HG03457 (cell line): ENCODE data around the gene RIPK4.
"Not testable (repeated sequence)": the region's sequence is repeated elsewhere in the genome, so short reads cannot be mapped to it uniquely, and the experiment has no call there.

ENCODE experiments used
- ATAC-seq: cut with Tn5 transposase; IDR thresholded peaks from one replicate; pipeline ENCODE4 v1.9.1; 2021; ENCODE audit warnings: moderate number of reproducible peaks; ENCODE audit not compliant: unreplicated experiment

Gene RIPK4

DNA sequence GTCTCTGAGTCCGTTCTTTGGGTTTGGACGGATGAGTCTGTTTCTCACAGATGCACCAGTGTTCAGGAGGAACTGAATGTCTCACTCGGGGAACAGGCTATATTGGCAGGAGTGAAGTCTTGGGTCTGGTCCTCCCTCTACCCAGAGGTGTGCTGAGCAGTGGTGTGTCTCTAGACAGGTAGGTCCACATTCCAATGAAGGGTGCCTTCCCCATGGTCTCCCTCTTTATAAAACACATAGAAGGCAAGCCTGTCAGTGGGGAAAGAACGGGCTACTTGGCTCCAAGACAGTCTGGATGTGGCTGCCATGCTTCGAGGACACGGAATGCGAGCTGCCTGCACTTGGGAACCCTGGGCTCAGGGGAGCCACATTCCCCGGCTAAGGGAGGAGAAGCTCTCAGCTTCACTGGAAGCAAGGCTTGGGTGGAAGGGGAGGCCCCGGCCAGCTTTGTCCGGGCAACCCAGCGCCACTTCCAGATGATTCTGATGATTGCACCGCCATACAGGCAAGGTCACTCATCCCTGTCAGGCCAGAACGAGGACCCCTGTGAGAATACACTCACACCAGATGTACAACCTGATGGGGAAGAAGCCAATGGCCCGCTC, 29.7 kb upstream of the RIPK4 start:
- ATAC-seq: no peak

GRCh38 chr21:41795726-41796125, 28.9 kb upstream of the RIPK4 start:
- ATAC-seq: no peak

DNA sequence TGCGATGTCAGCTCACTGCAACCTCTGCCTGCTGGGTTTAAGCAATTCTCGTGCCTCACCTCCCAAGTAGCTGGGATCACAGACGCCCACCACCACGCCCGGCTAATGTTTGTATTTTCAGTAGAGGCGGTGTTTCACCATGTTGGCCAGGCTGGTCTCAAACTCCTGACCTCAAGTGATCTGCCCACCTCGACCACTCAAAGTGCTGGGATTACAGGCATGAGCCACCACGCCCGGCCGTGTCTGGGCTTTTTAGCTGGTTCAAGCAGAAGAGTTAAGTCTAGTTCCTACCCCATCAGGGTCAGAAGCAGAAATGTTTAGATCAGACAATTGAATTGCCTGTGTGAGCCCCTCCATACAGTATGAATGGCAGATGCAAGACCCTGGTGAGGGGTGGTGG, 27.7 kb upstream of the RIPK4 start:
- ATAC-seq: no peak

GRCh38 chr21:41792711-41793110, 25.9 kb upstream of the RIPK4 start:
- no peak for ATAC-seq

GRCh38 chr21:41786509-41786987, 19.7 kb upstream of the RIPK4 start:
- ATAC-seq: no peak

- ATAC-seq: not testable (repeated sequence)
Observed at GRCh38 chr21:41785262-41785661, 18.4 kb upstream of the RIPK4 start.

DNA sequence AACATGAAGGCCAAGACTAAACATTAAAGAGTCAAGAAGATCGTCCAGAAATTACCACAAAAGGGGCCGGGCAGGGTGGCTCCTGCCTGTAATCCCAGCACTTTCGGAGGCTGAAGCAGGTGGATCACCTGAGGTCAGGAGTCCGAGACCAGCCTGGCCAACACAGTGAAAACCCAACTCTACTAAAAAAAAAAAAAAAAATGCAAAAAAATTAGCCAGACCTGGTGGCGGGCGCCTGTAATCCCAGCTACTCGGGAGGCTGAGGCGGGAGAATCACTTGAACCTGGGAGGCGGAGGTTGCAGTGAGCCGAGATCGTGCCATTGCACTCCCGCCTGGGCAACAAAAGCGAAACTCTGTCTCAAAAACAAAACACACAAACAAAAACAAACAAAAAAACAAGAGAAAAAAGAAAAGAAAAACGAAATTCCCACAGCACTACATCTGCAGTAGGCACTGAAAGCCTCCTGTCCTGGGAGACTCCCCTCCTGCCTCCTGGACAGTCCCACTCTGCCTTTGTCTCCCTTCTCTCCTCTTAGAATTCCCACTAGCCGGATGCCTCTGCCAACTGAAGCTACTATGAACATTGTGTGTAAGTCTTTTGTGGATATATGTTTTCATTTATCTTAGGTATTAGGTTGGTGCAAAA, 17.7 kb upstream of the RIPK4 start:
- no peak for ATAC-seq

- no peak for ATAC-seq
Observed at GRCh38 chr21:41783476-41784180, 16.8 kb upstream of the RIPK4 start.

GRCh38 chr21:41781050-41781410, 14.2 kb upstream of the RIPK4 start:
- ATAC-seq: no peak

- ATAC-seq: no peak
Observed at GRCh38 chr21:41780337-41781049, 13.6 kb upstream of the RIPK4 start.

GRCh38 chr21:41779659-41780058, 12.8 kb upstream of the RIPK4 start:
- ATAC-seq: no peak

DNA sequence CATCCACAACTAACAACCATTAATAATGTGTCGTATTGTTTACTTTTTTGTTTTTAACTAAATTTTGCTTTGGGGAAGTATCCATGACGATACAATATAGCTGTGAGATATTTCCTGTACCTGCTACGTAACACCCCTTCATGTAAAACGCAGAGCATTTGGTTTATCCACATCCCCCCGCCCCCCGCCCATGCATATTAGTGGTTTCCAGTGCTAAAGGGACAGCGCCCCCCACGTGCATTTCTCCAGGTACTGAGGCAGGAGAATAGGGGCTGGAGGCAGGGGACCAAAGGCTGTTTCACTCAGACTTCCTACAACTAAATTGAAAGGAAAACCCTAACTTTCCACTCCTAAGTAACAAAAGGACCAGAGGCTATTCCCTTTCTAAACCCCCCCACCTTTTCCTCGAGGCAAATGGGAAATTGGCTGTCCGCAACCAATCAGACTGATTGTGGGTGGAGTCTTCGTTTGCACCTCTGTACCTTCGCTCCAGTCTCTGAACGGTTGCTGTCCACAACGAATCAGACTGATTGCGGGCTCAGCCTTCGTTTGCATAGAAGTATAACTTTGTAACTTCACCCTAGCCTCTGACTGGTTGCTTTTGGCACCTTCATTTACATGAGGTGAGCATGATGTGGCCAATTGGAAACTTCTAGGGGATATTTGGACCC, 12.2 kb upstream of the RIPK4 start:
- ATAC-seq: no peak

DNA sequence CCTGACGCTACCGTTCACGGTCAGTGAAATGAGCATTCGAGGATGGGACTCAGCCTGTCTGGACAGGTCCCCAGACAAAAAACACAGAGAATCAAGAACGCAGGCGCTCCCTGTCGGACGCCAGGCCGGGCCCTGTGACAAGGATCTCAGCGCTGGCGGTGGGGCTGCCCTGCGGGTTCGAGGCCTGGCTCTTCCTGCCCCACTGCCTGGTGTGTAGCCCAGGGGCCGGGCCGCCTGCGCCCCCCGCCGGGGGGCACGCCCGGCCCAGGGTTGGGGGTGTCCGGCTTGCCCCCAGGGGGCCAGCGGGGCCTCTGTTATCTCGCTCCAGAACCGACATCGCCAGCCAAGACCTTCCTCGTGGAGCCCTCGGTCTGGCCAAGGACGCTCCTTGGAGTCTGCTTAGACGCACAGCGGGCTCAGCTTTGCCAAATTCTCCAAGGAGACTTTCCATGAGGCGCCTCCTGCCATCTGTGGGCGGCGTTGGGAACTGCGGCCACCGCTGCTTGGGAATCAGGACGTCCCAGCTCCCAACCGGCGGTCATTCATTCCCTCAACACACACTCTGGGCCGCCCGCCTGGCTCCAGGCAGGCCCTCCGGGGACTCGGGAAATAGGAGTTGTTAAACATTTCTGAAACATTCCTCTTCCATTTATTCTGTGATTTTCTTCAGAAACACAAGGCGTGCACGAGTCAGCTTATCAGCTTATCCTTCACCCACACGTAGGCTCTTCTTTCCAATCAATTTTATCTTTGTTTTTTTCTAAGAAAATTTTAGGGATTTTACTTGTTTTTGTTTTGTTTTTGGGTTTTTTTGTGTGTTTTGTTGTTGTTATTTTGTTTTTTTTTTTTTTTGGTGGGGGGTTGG, 11.3 kb upstream of the RIPK4 start:
- no peak for ATAC-seq

GRCh38 chr21:41776778-41777177, 9.9 kb upstream of the RIPK4 start:
- no peak for ATAC-seq

DNA sequence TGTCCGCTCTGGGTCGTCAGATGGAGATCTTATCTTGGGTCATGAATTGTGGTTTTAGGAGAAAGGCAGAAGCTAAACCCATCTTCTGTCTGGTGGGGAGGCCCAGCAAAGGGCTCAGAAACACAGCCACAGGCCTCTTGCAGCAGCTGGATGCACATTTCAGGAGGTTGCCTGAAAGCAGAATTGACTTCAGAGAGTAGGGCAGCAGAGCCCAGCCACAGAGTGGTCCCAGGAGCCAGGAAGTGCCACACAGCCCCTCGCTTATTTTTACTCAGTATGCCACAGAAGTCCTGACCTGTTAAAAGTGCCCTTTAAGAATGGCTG, 8.3 kb upstream of the RIPK4 start:
- no peak for ATAC-seq

DNA sequence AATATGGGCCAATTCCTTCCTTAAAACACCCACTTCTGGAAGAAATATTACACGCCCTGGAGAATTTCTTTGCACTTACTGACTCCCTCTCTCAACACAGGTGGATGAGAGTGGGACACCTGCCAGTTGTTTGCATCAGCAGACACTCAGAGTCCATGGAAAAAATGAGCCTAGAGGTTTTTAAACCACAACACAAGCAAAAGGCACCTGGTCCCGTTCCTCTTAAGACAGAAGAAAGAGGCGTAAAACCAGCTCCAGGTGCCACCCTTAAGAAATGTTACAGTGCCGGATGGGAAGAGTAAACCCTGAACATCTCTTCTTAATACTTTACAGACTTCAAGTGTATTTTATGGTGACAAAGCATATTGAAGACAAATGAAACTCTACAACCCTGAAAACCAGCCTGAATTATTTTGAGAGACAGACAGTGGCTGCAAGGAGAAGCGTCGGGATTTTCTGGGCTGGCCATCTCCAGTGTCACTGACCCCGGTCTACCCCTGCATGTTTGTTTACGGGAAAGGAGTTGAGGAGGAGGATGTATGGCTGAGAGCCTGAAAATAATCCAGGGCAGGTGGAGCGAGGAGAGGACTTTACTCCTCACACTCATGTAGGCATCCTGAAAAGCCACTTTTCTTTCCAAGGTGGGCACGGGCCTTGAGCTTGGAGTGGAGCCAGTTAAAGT, 7.8 kb upstream of the RIPK4 start:
- no peak for ATAC-seq

DNA sequence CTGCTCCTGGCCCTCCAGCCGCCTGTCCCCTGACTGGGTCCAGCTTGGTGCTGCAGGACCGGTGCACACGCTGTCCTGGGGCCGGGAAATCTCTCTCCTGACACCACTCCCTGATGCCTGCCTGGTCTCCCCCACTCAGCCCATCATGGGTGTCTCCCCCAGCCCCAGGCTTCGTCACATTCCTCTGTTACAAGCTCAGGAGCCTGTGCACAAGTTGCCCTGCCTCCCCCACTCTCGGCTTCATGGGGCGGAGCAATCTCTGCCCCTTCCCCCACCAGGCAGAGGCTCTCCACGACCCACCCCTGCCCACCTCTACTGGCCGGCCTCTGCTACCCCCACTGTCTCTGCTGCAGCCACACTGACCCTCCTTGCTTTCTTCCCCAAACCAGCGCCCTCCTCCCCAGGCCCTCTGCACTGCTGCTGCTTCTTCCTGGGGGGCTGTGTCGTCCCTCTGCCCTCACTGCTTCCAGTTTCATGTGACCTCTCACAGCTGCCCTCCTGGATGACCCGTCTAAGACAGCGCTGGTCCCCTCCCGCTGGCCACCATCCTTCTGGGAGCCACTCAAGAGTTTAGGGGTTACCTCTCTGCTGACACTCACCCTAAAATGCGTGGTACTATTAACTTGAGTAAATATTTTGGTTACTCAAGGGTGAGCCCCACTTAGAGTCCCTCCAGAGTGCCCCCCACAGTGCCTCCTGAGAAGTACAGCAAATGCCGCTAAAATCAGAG, 5.7 kb upstream of the RIPK4 start:
- no peak for ATAC-seq

DNA sequence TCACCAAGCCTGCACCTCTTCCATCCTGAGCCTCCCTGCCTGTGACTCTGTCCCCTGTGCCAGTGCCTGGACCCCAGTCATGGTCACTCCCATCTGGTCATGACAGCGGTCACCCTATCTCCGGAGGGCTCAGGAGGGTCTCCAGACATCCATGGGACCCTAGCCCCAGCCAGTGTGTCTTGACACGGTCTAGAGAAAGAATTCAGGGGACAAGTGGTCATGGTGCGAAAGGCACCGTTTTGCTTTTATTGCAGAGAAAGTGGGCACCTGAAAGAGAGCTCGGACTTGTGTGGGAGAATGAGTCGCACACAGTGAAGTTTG, 4.7 kb upstream of the RIPK4 start:
- ATAC-seq: no peak

DNA sequence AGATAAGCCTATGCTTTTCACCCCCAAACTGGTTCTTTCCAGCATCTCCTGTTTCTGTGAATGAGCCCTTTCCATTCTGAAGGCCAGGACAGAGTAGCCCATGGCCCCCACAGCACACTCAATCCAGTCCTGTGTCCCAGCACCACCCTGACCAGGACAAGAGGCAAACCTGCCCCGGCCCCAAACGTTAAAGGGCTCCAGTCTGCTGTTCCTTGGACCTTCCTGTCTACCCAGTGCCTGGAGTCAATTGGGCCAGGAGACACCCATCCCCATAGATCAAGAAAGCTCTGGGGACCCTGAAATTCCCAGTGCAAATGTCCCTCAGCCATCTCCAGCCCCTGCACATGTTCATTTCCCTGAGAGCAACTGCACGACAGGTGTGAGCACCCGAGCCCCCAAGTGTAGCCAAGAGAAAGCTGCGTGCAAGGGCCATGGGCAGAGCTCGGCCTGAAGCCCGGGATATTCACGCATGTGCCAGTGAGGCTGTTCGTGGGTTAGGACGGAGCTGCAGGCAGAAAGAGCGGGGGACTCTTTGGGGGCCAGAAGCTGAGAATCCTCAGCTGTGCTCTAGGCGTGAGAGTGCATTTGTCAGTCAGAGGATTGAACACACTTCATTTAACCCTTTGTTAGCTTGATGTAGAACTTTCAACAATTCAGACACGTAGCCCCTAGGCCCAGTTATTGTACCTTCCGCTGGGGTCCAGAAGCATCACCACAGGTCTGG, 4.2 kb upstream of the RIPK4 start:
- no peak for ATAC-seq
